Small intestine (tissue), 7 donors: ENCODE data around the gene KRTAP6-1. TPM values are rescaled to one million over a fixed set of nuclear protein-coding genes. Genes with fewer than 3 reads are reported as not detected.

Experiments used
- DNase-seq, 2 donors: peaks; one replicate each; pipeline versions ENCODE4 v3.0.0 to v3.0.0-alpha.2; 2013
- FAIRE-seq: peaks from 2 replicates; lab custom pipeline; 2012; peaks lifted over from hg19 to GRCh38; lab: Jason Lieb, UNC
- H3K27ac ChIP-seq, 3 donors: one replicate each; pipeline ENCODE4 v1.5.1; 2013; ENCODE audit warnings: low read length in 2 of 3, mild to moderate bottlenecking in 2 of 3, control low read depth in 1 of 3, inconsistent platforms in 1 of 3, low read depth in 1 of 3, moderate library complexity in 1 of 3
- H3K27me3 ChIP-seq, 3 donors: one replicate each; pipeline ENCODE4 v1.6.1; 2013; ENCODE audit warnings: low read length in 3 of 3, inconsistent platforms in 1 of 3; ENCODE audit not compliant: control insufficient read depth in 3 of 3, insufficient read depth in 3 of 3
- H3K36me3 ChIP-seq, 3 donors: one replicate each; pipeline ENCODE4 v1.6.1; 2013; ENCODE audit warnings: low read length in 3 of 3, inconsistent platforms in 1 of 3, low read depth in 1 of 3, mild to moderate bottlenecking in 1 of 3, moderate library complexity in 1 of 3; ENCODE audit not compliant: control insufficient read depth in 3 of 3, insufficient read depth in 2 of 3
- H3K4me1 ChIP-seq, 3 donors: one replicate each; pipeline ENCODE4 v1.6.1; 2013; ENCODE audit warnings: low read length in 2 of 3, inconsistent platforms in 1 of 3, low read depth in 1 of 3, mild to moderate bottlenecking in 1 of 3, moderate library complexity in 1 of 3; ENCODE audit not compliant: control insufficient read depth in 3 of 3, insufficient read depth in 2 of 3
- H3K4me3 ChIP-seq, 3 donors: one replicate each; pipeline ENCODE4 v1.5.1; 2013; ENCODE audit warnings: low read length in 3 of 3, control low read depth in 1 of 3, inconsistent platforms in 1 of 3, low read depth in 1 of 3, mild to moderate bottlenecking in 1 of 3, moderate library complexity in 1 of 3
- H3K9me3 ChIP-seq, 2 donors: one replicate each; pipeline ENCODE4 v1.6.1; 2013; ENCODE audit warnings: low read depth in 1 of 2, low read length in 1 of 2; ENCODE audit not compliant: control insufficient read depth in 2 of 2, insufficient read depth in 1 of 2
- WGBS, 3 donors: extraction: QIAGEN DNeasy Blood & Tissue Kit; methylation state at CpG; one replicate each; pipeline ENCODE4 v1.1.7; 2013; 5-methylcytosine and 5-hydroxymethylcytosine counted together
- polyA plus RNA-seq, 4 donors: library from polyadenylated mRNA; stranded (reverse) in 3 of 4; unstranded in 1 of 4; fragments of 200-250 nt in 3 of 4; fragments of 120-200 nt in 1 of 4; gene quantifications; one replicate each; pipeline versions ENCODE4 v1.2.1 to v1.2.3, GENCODE V29; 2013
- donor health status: healthy with polysubstance abuse.
- donor health status: control.
- donor health status: control.
- donor health status: Bipolar disorder and iron deficiency.
- donor health status: healthy.

Gene KRTAP6-1
- polyA plus RNA-seq, 4 donors, result not detected

DNA sequence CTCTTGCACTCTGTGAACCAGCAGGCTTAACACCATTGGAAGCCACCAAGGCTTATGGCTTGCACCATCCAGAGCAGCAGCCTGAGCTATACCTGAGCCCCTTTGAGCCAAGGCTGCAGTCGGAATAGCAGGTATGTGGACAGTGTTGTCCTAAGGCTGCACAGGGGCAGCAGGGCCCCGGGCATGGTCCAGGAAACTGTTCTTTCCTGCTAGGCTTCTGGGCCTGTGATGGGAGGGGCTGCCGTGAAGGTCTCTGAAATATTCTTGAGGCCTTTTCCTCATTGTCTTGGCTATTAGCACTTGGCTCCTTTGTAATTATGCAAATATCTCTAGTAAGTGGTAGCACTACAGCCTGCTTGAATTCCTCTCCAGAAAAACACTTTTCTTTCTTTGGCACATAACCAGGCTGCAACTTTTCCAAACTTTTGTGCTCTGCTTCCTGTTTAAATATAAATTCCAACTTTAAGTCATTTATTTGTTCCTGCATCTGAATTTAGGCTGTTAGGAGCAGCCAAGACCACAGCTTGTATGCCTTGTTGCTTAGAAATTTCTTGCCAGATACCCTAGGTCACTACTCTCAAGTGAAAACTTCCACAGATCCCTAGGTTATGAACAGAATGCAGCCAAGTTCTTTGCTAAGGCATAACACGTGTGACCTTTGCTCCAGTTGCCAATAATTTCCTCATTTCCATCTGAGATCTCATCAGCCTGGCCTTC, 11.9 kb upstream of the KRTAP6-1 start:
- no peaks in the 10 kb centered on the region for H3K4me1 ChIP-seq
- H3K27me3 ChIP-seq, result no peaks in the 10 kb centered on the region
- FAIRE-seq, result no peak
- 67 to 74% (median 72%) methylated on average over 4 of the region's 4 CpGs for WGBS, 3 donors
- H3K4me3 ChIP-seq, result no peak overlapping the region
- no peak for DNase-seq
- H3K36me3 ChIP-seq, result no peaks in the 10 kb centered on the region
- H3K9me3 ChIP-seq, result peaks cover 0 to 14% of the 10 kb centered on the region in 2 donors
- H3K27ac ChIP-seq, result no peak overlapping the region

DNA sequence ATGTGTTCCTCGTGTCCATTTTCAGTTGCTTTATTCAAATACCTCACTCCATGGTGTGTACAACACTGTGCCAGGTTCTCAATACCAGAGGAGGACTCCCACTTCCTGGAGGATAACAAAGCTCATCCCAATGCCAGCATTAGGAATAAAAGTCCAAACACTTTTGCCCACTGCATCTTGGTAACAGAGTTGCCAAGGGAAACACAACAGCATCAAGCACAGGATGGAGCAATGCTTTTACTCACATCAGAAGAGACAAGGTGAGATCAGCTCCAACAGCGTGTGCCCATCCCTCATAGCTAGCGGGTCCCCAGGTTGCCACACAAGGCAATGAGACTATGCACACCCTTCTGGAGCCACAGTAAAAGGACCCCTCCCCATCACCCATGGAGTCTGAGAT, 9.6 kb upstream of the KRTAP6-1 start:
- 89 to 91% (median 89%) methylated on average over 3 of the region's 3 CpGs for WGBS, 3 donors

DNA sequence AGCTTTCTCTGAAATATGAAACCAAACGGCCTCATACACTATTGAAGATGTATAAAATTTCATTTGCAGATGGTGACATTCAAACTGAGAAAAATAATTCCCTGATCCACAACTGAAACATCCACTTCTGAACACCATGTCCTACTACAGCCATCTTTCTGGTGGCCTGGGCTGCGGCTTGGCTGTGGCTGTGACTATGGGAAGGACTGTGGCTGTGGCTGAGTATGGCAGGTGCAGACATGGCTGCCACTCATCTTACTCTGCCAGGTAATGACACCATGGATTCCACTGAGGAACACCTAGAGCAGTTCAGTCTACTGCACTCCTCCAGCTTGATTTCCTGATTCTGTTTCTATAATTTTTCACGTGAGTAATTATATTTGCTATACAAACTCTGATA, 6.8 kb upstream of the KRTAP6-1 start, which contains the start of gene KRTAP20-4:
TSS of gene KRTAP20-4 (plus strand) at position 106 of the 400 bp plus-strand sequence.
- Histone ChIP-seq H3K27me3 (no peaks in the 10 kb centered on the region), H3K9me3 (peaks cover 0 to 12% of the 10 kb centered on the region in 2 donors), H3K36me3 (no peaks in the 10 kb centered on the region), H3K4me3 (no peak within 1 kb of the TSS), H3K27ac (no peak within 1 kb of the TSS), H3K4me1 (no peaks in the 10 kb centered on the region)
- no peak for DNase-seq
- no peak for FAIRE-seq
- WGBS, 3 donors, result 65 to 83% (median 65%) methylated on average over 3 of the region's 3 CpGs

More for the DNA sequence above, 9.6 kb upstream of the KRTAP6-1 start:
- DNase-seq (no peak), FAIRE-seq (no peak)
- H3K4me3 ChIP-seq, result no peak overlapping the region
- peaks cover 0 to 14% of the 10 kb centered on the region in 2 donors for H3K9me3 ChIP-seq
- H3K27me3 ChIP-seq, result no peaks in the 10 kb centered on the region
- H3K36me3 ChIP-seq, result no peaks in the 10 kb centered on the region
- H3K27ac ChIP-seq, result no peak overlapping the region
- no peaks in the 10 kb centered on the region for H3K4me1 ChIP-seq

DNA sequence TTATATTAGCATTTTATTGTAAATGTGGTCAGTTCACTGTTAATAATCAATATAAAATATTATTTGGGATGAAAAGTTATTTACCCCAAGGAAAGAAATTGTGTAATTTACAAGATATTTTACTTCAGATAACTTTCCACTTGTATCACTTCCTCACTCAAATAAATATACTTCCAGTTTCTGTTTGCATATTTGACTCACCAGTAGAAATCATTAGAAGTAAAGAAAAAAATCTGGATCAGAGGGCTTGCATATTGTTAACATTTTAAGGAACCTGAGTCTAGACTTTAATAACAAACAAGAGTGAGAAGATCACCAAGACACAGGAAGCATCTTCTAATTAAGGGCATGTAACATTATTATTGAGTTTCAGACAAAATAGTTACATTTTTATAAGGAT, 6.3 kb upstream of the KRTAP6-1 start:
- no peak overlapping the region for H3K4me3 ChIP-seq
- H3K4me1 ChIP-seq, result no peaks in the 10 kb centered on the region
- DNase-seq (no peak), FAIRE-seq (no peak)
- no peak overlapping the region for H3K27ac ChIP-seq
- H3K27me3 ChIP-seq, result no peaks in the 10 kb centered on the region
- no peaks in the 10 kb centered on the region for H3K36me3 ChIP-seq
- H3K9me3 ChIP-seq, result peaks cover 0 to 7% of the 10 kb centered on the region in 2 donors

DNA sequence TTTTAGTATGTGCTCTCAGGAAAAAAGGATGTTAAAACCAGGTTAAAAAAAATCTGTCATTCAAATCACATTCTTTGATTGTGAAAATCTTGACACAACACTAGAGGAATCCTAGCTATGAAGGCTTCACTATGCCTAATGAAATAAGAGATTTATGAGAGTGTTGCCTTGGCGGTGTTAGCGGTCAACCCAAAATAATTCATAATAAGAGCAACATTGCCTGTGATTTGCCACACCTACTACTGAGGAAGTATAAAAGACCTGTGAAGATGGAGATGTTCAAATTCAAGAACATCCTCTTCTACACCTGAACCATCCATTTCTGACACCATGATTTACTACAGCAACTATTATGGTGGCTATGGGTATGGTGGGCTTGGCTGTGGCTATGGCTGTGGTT, 2.4 kb upstream of the KRTAP6-1 start, which contains the start of gene KRTAP20-1:
TSS of gene KRTAP20-1 (plus strand) at position 301 of the 400 bp plus-strand sequence. CDS start at position 331, 30 bp downstream.
- Histone ChIP-seq H3K27ac (no peak within 1 kb of the TSS), H3K9me3 (peaks cover 0 to 3% of the 10 kb centered on the region in 2 donors), H3K27me3 (no peaks in the 10 kb centered on the region), H3K4me3 (no peak within 1 kb of the TSS), H3K4me1 (no peaks in the 10 kb centered on the region), H3K36me3 (no peaks in the 10 kb centered on the region)
- 95 to 99% (median 99%) methylated on average over 2 of the region's 2 CpGs for WGBS, 3 donors
- FAIRE-seq (no peak), DNase-seq (no peak)

DNA sequence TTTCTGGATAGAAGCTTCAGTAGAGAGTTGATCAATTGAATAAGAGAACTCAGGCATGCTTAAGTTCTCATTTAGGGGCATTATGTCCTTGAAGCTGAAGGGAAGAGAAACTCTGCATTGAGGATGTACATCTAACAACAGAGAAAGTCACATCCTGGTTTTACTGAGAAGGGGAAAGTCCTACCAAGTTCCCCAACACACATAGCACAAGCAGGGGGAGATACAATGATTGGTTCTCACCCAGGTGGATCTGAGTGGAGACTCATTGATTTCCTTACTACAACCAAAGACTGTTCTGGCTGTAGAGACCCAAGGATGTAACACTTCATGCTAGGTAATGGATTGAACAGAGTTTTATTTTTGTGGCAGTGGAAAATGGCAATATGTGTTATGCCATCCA, 1.5 kb upstream of the KRTAP6-1 start:
- H3K27me3 ChIP-seq, result no peaks in the 10 kb centered on the region
- no peaks in the 10 kb centered on the region for H3K36me3 ChIP-seq
- no peak for FAIRE-seq
- H3K4me3 ChIP-seq, result no peak overlapping the region
- H3K9me3 ChIP-seq, result peaks cover 0 to 3% of the 10 kb centered on the region in 2 donors
- no peaks in the 10 kb centered on the region for H3K4me1 ChIP-seq
- no peak overlapping the region for H3K27ac ChIP-seq
- DNase-seq, result no peak

DNA sequence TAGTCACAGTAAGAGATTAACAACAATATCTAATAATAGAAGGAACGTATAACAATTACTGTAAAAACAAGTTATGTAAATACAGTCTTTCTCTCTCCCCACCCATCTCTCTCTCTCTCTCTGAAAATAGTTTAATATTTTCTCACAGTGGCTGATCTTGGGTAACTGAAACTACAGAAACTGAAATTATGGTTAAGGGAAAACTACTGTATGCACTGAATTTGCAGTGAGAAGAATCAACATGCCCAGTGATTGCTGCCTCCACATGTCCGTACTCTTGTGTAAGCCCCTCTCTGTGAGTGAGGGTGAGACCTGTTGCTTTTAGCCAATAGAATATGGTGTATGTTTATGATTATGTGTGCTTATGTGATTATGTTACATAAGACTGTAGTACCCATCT, 1.6 kb downstream of the KRTAP6-1 start:
- H3K27ac ChIP-seq, result no peak overlapping the region
- H3K27me3 ChIP-seq, result no peaks in the 10 kb centered on the region
- WGBS, 3 donors, result 80 to 89% (median 87%) methylated on average over 2 of the region's 2 CpGs
- H3K4me1 ChIP-seq, result no peaks in the 10 kb centered on the region
- peaks cover 0 to 6% of the 10 kb centered on the region in 2 donors for H3K9me3 ChIP-seq
- no peak overlapping the region for H3K4me3 ChIP-seq
- FAIRE-seq (no peak), DNase-seq (no peak)
- no peaks in the 10 kb centered on the region for H3K36me3 ChIP-seq

DNA sequence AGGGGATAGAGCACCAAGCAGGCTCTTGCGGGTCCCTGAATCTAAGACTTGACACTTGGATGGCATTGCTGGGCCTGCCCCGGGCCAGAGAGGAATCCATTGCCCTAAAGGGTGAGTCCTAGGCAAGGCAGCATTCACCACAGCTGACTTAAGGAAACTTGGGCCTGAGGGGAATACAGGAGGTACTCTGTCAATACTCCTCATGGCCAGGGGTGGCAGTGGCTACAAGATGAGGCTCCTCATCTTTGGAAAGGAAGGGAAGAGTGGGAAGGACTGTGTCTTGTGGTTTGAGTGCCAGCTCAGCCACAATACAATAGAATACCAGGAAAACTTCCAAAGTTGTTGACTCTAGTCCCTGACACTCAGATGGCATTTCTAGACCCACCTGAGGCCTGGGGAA, 7.8 kb downstream of the KRTAP6-1 start:
- H3K9me3 ChIP-seq, result peaks cover 0 to 12% of the 10 kb centered on the region in 2 donors
- H3K27me3 ChIP-seq, result no peaks in the 10 kb centered on the region
- WGBS, 3 donors, result 64 to 93% (median 86%) methylated on average over 2 of the region's 2 CpGs
- no peak for FAIRE-seq
- H3K27ac ChIP-seq, result no peak overlapping the region
- H3K4me1 ChIP-seq, result no peaks in the 10 kb centered on the region
- no peak overlapping the region for H3K4me3 ChIP-seq
- H3K36me3 ChIP-seq, result no peaks in the 10 kb centered on the region
- DNase-seq, result no peak

DNA sequence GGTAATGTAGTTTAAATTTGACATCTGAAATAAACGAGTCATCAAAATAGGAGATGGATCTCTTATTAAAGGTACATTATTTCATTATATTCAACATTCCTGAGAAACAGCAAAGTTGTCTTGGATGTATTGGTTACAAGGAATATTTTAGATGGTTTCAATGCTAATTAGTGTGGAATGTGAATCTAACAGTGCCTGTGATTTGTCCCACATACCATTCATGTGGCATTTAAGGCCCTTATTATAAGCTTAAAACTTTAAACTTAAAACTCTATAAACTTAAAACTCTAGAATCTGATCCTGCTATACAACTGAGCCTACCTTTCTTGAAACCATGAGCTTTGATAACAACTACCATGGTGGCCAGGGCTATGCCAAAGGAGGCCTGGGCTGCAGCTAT, 12.9 kb downstream of the KRTAP6-1 start, which contains the start of gene KRTAP22-1:
TSS of gene KRTAP22-1 (plus strand) at position 301 of the 400 bp plus-strand sequence.
- H3K4me3 ChIP-seq, result no peak within 1 kb of the TSS
- FAIRE-seq (no peak), DNase-seq (no peak)
- no peaks in the 10 kb centered on the region for H3K4me1 ChIP-seq
- H3K9me3 ChIP-seq, result peaks cover 0 to 9% of the 10 kb centered on the region in 2 donors
- 48 to 97% (median 50%) methylated on average over 1 of the region's 1 CpG for WGBS, 3 donors
- H3K27me3 ChIP-seq, result no peaks in the 10 kb centered on the region
- H3K36me3 ChIP-seq, result no peaks in the 10 kb centered on the region
- no peak within 1 kb of the TSS for H3K27ac ChIP-seq
